Naive thymus-derived CD8-positive, alpha-beta T cell (primary cell): ENCODE results near the gene WBP1L. TPM values are rescaled to one million over a fixed set of nuclear protein-coding genes. Genes with fewer than 3 reads are reported as not detected.

Source experiments
- ATAC-seq, 2 donors: fragments of 150-1000 bp; cut with Tn5 transposase in 1 of 2; sonication (Bioruptor Pico), chemical (Tn5 transposase) in 1 of 2; 1 replicate in 1 of 2; 2 replicates in 1 of 2; pipeline ENCODE4 v1.10.0; 2021; ENCODE audit warnings: mild to moderate bottlenecking in 2 of 2, moderate library complexity in 2 of 2
- POLR2A ChIA-PET: fragments of 350-600 bp; sonication (Branson Sonifier 250); formaldehyde crosslinking; loops from one replicate; lab custom pipeline; 2021; ENCODE audit warnings: antibody characterized with exemption; lab: Charles Lee
- DNase-seq, 10 donors: peaks; one replicate each; pipeline versions ENCODE4 v3.0.0 to v3.0.0-alpha.2; 2020 to 2022
- H3K27ac Mint-ChIP-seq, 10 donors: one replicate each; pipeline ENCODE4 v1.8.0; 2020 to 2022; ENCODE audit warnings: mild to moderate bottlenecking in 10 of 10, mixed read lengths in 10 of 10, moderate library complexity in 4 of 10, inconsistent platforms in 1 of 10
- H3K27me3 Mint-ChIP-seq, 5 donors: one replicate each; pipeline ENCODE4 v1.8.0; 2021 to 2022; ENCODE audit warnings: mixed read lengths in 5 of 5
- H3K36me3 Mint-ChIP-seq, 3 donors: one replicate each; pipeline ENCODE4 v1.8.0; 2020 to 2022; ENCODE audit warnings: mixed read lengths in 3 of 3, mild to moderate bottlenecking in 2 of 3, inconsistent platforms in 1 of 3
- H3K4me1 Mint-ChIP-seq, 4 donors: one replicate each; pipeline ENCODE4 v1.8.0; 2021 to 2022; ENCODE audit warnings: mixed read lengths in 4 of 4
- H3K4me3 Mint-ChIP-seq, 10 donors: one replicate each; pipeline ENCODE4 v1.8.0; 2020 to 2022; ENCODE audit warnings: mild to moderate bottlenecking in 10 of 10, mixed read lengths in 10 of 10, moderate library complexity in 6 of 10, inconsistent platforms in 1 of 10
- H3K9me3 Mint-ChIP-seq, 9 donors: one replicate each; pipeline ENCODE4 v1.8.0; 2020 to 2022; ENCODE audit warnings: mixed read lengths in 9 of 9, mild to moderate bottlenecking in 3 of 9, inconsistent platforms in 1 of 9, moderate library complexity in 1 of 9
- polyA plus RNA-seq, 3 donors: library from polyadenylated mRNA; unstranded; fragments of 300-500 nt; fragmentation: Illumina TruSeq; gene quantifications; one replicate each; pipeline ENCODE4 v1.2.3, GENCODE V29; 2021
- total RNA-seq, 8 experiments: library from RNA in 2 of 8; stranded (reverse) in 2 of 8; gene quantifications; one replicate each; pipeline ENCODE4 v1.2.3 and lab custom pipeline; 2021 to 2026

WBP1L gene
- total and polyA plus RNA-seq, 5 experiments from 2014 or later = 22.6 to 35.6 (median 28.2) TPM

GRCh38 chr10:102863660-102864059, 119.9 kb downstream of the WBP1L start:
- peaks cover 0 to 2% (median under 1%) of the 10 kb centered on the region in 5 donors for H3K27me3 Mint-ChIP-seq
- no peak overlapping the region for H3K4me3 Mint-ChIP-seq
- POLR2A ChIA-PET = interaction anchor here (0.7 kb wide), 1 partner anchor 489 kb away, joined by 3 read pairs; no protein-coding TSS in a partner anchor
- H3K27ac Mint-ChIP-seq = no peak overlapping the region
- ATAC-seq = no peak
- peaks cover 0 to 2% (median under 1%) of the 10 kb centered on the region in 4 donors for H3K4me1 Mint-ChIP-seq
- DNase-seq = no peak
- peaks cover 3 to 69% (median 24%) of the 10 kb centered on the region in 3 donors for H3K36me3 Mint-ChIP-seq
- no peaks in the 10 kb centered on the region for H3K9me3 Mint-ChIP-seq

GRCh38 chr10:102865620-102866019, 121.9 kb downstream of the WBP1L start:
- DNase-seq (no peak), ATAC-seq (no peak)
- Mint-ChIP-seq H3K27ac (no peak overlapping the region), H3K9me3 (no peaks in the 10 kb centered on the region), H3K36me3 (peaks cover 3 to 59% (median 19%) of the 10 kb centered on the region in 3 donors), H3K4me1 (peaks cover 7 to 20% (median 14%) of the 10 kb centered on the region in 4 donors), H3K4me3 (no peak overlapping the region), H3K27me3 (peaks cover 13 to 21% (median 16%) of the 10 kb centered on the region in 5 donors)
- POLR2A ChIA-PET = no interaction called here

Other genes starting within 250 kb of the WBP1L start
- 10 to 100 TPM; 50.7 to 57.4 TPM for gene ACTR1A, start 241.2 kb upstream of the WBP1L start, total RNA-seq
- 10 to 100 TPM; 45.9 to 60.7 (median 55.4) TPM for gene ACTR1A, start 241.2 kb upstream of the WBP1L start, polyA plus RNA-seq
- gene SUFU, start 240.0 kb upstream of the WBP1L start, total RNA-seq = 10 to 100 TPM; 11.8 to 14.3 TPM
- gene SUFU, start 240.0 kb upstream of the WBP1L start, polyA plus RNA-seq = 1 to 10 TPM; 2.3 to 7.4 (median 3.0) TPM
- 10 to 100 TPM; 61.4 to 67.3 TPM for gene TRIM8, start 99.5 kb upstream of the WBP1L start, total RNA-seq
- 10 to 100 TPM; 27.5 to 53.2 (median 34.7) TPM for gene TRIM8, start 99.5 kb upstream of the WBP1L start, polyA plus RNA-seq
- 1 to 10 TPM; 3.6 to 3.8 TPM for gene ARL3, start 29.6 kb upstream of the WBP1L start, total RNA-seq
- gene ARL3, start 29.6 kb upstream of the WBP1L start, polyA plus RNA-seq = 1 to 10 TPM; 3.7 to 4.4 (median 3.9) TPM
- 10 to 100 TPM; 30.0 to 32.6 TPM for gene SFXN2, start 29.3 kb upstream of the WBP1L start, total RNA-seq
- gene SFXN2, start 29.3 kb upstream of the WBP1L start, polyA plus RNA-seq = 10 to 100 TPM in 1 of 3 donors, 1 to 10 TPM in 2; 6.6 to 16.5 (median 9.0) TPM
- gene CYP17A1, start 93.5 kb downstream of the WBP1L start, total RNA-seq = not detected
- gene CYP17A1, start 93.5 kb downstream of the WBP1L start, polyA plus RNA-seq = under 1 TPM in 1 of 3 donors, not detected in 2; 0.11 TPM
- 10 to 100 TPM; 16.7 to 17.1 TPM for gene BORCS7, start 110.3 kb downstream of the WBP1L start, total RNA-seq
- 10 to 100 TPM; 34.8 to 61.7 (median 58.6) TPM for gene BORCS7, start 110.3 kb downstream of the WBP1L start, polyA plus RNA-seq
- 1 to 10 TPM; 1.8 to 2.5 TPM for gene AS3MT, start 125.5 kb downstream of the WBP1L start, total RNA-seq
- gene AS3MT, start 125.5 kb downstream of the WBP1L start, polyA plus RNA-seq = not detected
- 10 to 100 TPM; 14.9 to 15.5 TPM for gene CNNM2, start 174.3 kb downstream of the WBP1L start, total RNA-seq
- gene CNNM2, start 174.3 kb downstream of the WBP1L start, polyA plus RNA-seq = 1 to 10 TPM; 4.4 to 5.7 (median 5.3) TPM